Endothelial cell of umbilical vein (primary cell): ENCODE results near the gene OSTC. TPM values are rescaled to one million over a fixed set of nuclear protein-coding genes. Genes with fewer than 3 reads are reported as not detected.

ENCODE experiments used
- BruUV-seq: library from RNA; stranded (reverse); fragments of 400-500 nt; replicated peaks from 2 replicates; lab custom pipeline; 2021; lab: Mats Ljungman, UMichigan
- CTCF ChIA-PET: fragments of 300-600, 350-600 bp; sonication (Branson Sonifier 250); formaldehyde crosslinking; loops from one replicate; lab custom pipeline; 2021; ENCODE audit warnings: antibody characterized with exemption, inconsistent platforms; lab: Charles Lee
- POLR2A ChIA-PET: fragments of 300-600, 350-600 bp; sonication (Branson Sonifier 250); formaldehyde crosslinking; loops from one replicate; lab custom pipeline; 2021; ENCODE audit warnings: antibody characterized with exemption, inconsistent platforms; lab: Charles Lee
- DNase-seq: peaks from one replicate; pipeline ENCODE4 v3.0.0-alpha.2; 2011; ENCODE audit warnings: low read depth, low spot score
- FAIRE-seq: peaks from 2 replicates; lab custom pipeline; 2011; peaks lifted over from hg19 to GRCh38; lab: Jason Lieb, UNC
- H2AFZ ChIP-seq: 2 replicates; pipeline ENCODE4 v1.6.0; 2012; ENCODE audit warnings: low read depth, low read length, control low read depth, inconsistent platforms
- H3K27ac ChIP-seq: 2 replicates; pipeline ENCODE4 v1.5.1; 2011; ENCODE audit warnings: low read depth, mild to moderate bottlenecking, control low read depth, low read length, moderate library complexity; ENCODE audit not compliant: insufficient read depth
- H3K27me3 ChIP-seq, 2 experiments: 2 replicates each; pipeline versions ENCODE4 v1.6.0 to v1.6.1; 2011; ENCODE audit warnings: low read length in 2 of 2, mixed read lengths in 1 of 2; ENCODE audit not compliant: control insufficient read depth in 2 of 2, insufficient read depth in 2 of 2
- H3K36me3 ChIP-seq, 2 experiments: 2 replicates in 1 of 2; 3 replicates in 1 of 2; pipeline ENCODE4 v1.5.1; 2011; ENCODE audit warnings: low read length in 2 of 2, mild to moderate bottlenecking in 1 of 2, moderate library complexity in 1 of 2; ENCODE audit not compliant: control insufficient read depth in 2 of 2, insufficient read depth in 2 of 2; ENCODE audit errors: extremely low read depth in 1 of 2
- H3K4me1 ChIP-seq: 3 replicates; pipeline ENCODE4 v1.5.1; 2011; ENCODE audit warnings: mild to moderate bottlenecking, low read length; ENCODE audit not compliant: control insufficient read depth, insufficient read depth; ENCODE audit errors: extremely low read depth
- H3K4me2 ChIP-seq: 2 replicates; pipeline ENCODE4 v1.6.1; 2011; ENCODE audit warnings: low read length, control low read depth, mixed read lengths; ENCODE audit not compliant: insufficient read depth
- H3K4me3 ChIP-seq, 3 experiments: fragments of 200-600 bp in 1 of 3; sonication (generic), shearing (Covaris generic) in 1 of 3; replicated peaks in 1 of 3; 2 replicates each; pipeline ENCODE4 v1.5.1; 2011 to 2016; ENCODE audit warnings: control low read depth in 3 of 3, low read length in 3 of 3, mild to moderate bottlenecking in 2 of 3, inconsistent platforms in 1 of 3, low read depth in 1 of 3, moderate library complexity in 1 of 3; ENCODE audit not compliant: insufficient read depth in 1 of 3
- H3K79me2 ChIP-seq: 2 replicates; pipeline ENCODE4 v1.6.0; 2012; ENCODE audit warnings: low read length, inconsistent platforms; ENCODE audit not compliant: control insufficient read depth, insufficient read depth
- H3K9ac ChIP-seq: replicated peaks from 2 replicates; pipeline ENCODE3; 2011; ENCODE audit warnings: low read length, control low read depth; ENCODE audit not compliant: insufficient read depth; ENCODE audit errors: extremely low read depth
- H3K9me1 ChIP-seq: replicated peaks from 3 replicates; pipeline ENCODE4 v1.6.0; 2011; ENCODE audit warnings: mild to moderate bottlenecking, low read length; ENCODE audit not compliant: control insufficient read depth, insufficient read depth; ENCODE audit errors: extremely low read depth
- H3K9me3 ChIP-seq: replicated peaks from 2 replicates; pipeline ENCODE4 v1.5.1; 2012; ENCODE audit warnings: low read length, inconsistent platforms; ENCODE audit not compliant: control insufficient read depth, insufficient read depth
- H4K20me1 ChIP-seq: replicated peaks from 2 replicates; pipeline ENCODE3; 2011; ENCODE audit warnings: mild to moderate bottlenecking, low read length; ENCODE audit not compliant: control insufficient read depth, insufficient read depth; ENCODE audit errors: extremely low read depth
- CTCF ChIP-seq, 2 donors: IDR thresholded peaks; 1 replicate in 1 of 2; 2 replicates in 1 of 2; pipeline ENCODE4 v1.5.1; 2011; ENCODE audit warnings: low read length in 2 of 2, mild to moderate bottlenecking in 2 of 2, moderate library complexity in 2 of 2, control low read depth in 1 of 2, inconsistent platforms in 1 of 2, low read depth in 1 of 2; ENCODE audit not compliant: insufficient read depth in 1 of 2; ENCODE audit errors: extremely low read depth in 1 of 2
- EZH2 ChIP-seq: IDR thresholded peaks from 2 replicates; pipeline ENCODE4 v1.6.1; 2012; ENCODE audit warnings: borderline replicate concordance, low read depth, mild to moderate bottlenecking, moderate library complexity, low read length, inconsistent platforms; ENCODE audit not compliant: severe bottlenecking
- FOS ChIP-seq: IDR thresholded peaks from 2 replicates; pipeline ENCODE4 v1.6.1; 2011; ENCODE audit warnings: mild to moderate bottlenecking, low read length, moderate library complexity, borderline replicate concordance; ENCODE audit not compliant: insufficient read depth
- GATA2 ChIP-seq: IDR thresholded peaks from 2 replicates; pipeline ENCODE4 v1.7.0; 2011; ENCODE audit warnings: low read depth, mild to moderate bottlenecking, moderate library complexity, mixed read lengths, low read length; ENCODE audit not compliant: insufficient read length, insufficient read depth
- JUN ChIP-seq: IDR thresholded peaks from 2 replicates; pipeline ENCODE4 v1.6.1; 2011; ENCODE audit warnings: borderline replicate concordance, low read depth; ENCODE audit not compliant: insufficient read length, insufficient read depth
- MAX ChIP-seq: IDR thresholded peaks from 2 replicates; pipeline ENCODE4 v1.6.1; 2011; ENCODE audit not compliant: insufficient read depth, insufficient read length
- MYC ChIP-seq: IDR thresholded peaks from one replicate; pipeline ENCODE4 v1.6.1; 2011; ENCODE audit warnings: mild to moderate bottlenecking, low read depth, low read length
- POLR2A ChIP-seq: IDR thresholded peaks from 2 replicates; pipeline ENCODE4 v1.6.1; 2012; ENCODE audit warnings: low read depth, mild to moderate bottlenecking, control low read depth, low read length
- POLR2AphosphoS5 ChIP-seq: IDR thresholded peaks from 2 replicates; pipeline ENCODE4 v1.6.1; 2012; ENCODE audit warnings: low read depth, mild to moderate bottlenecking, control low read depth, low read length, moderate library complexity; ENCODE audit not compliant: insufficient read depth
- dilution Hi-C: fragments of 300-500 bp; cut with MboI; formaldehyde crosslinking; loops from one replicate; pipeline ENCODE4 v1.15.0; 2019; ENCODE audit warnings: low sequenced_read_pairs; ENCODE audit not compliant: extremely low pct_ligation_motif_present
- intact Hi-C: fragments of 100-400 bp; cut with micrococcal nuclease; formaldehyde crosslinking; loops from one replicate; pipeline ENCODE4 v1.10.0; 2022
- polyA plus RNA-seq, 4 experiments: library from polyadenylated mRNA; depleted of rRNA in 3 of 4; stranded (reverse) in 3 of 4; unstranded in 1 of 4; fragments of >200 nt; gene quantifications; 2 replicates each; pipeline versions ENCODE4 v1.2.1 to v1.2.3, GENCODE V29; 2011 to 2012; ENCODE audit warnings: missing spikeins in 1 of 4
- total RNA-seq: library from RNA; stranded (reverse); gene quantifications from 2 replicates; pipeline ENCODE4 v1.2.3, GENCODE V29; 2021

The OSTC gene
- total and polyA plus RNA-seq, 2 donors (not counting 3 experiments of a cell fraction or from before 2014, with no cell fraction given) = 196 to 310 TPM

GRCh38 chr4:108695062-108695461, 44.7 kb downstream of the OSTC start:
- Histone ChIP-seq H3K4me1 (no peaks in the 10 kb centered on the region), H2AFZ (no peak overlapping the region), H3K4me3 (no peak overlapping the region), H4K20me1 (no peaks in the 10 kb centered on the region), H3K27me3 (peaks cover 3% of the 10 kb centered on the region in 2 experiments), H3K9ac (no peak overlapping the region), H3K9me1 (no peaks in the 10 kb centered on the region), H3K9me3 (no peaks in the 10 kb centered on the region), H3K79me2 (no peaks in the 10 kb centered on the region), H3K36me3 (no peaks in the 10 kb centered on the region), H3K27ac (no peak overlapping the region), H3K4me2 (no peak overlapping the region)
- DNase-seq = no peak
- no peak for TF ChIP-seq POLR2A
- no peak for TF ChIP-seq MAX
- no peak for TF ChIP-seq POLR2AphosphoS5
- TF ChIP-seq GATA2 = no peak
- no peak for TF ChIP-seq FOS
- no peak for TF ChIP-seq EZH2
- TF ChIP-seq CTCF (IDR thresholded peaks at IDR 0.05; ENCODE audit: extremely low read depth in 1 of 2, insufficient read depth in 1 of 2, low read depth in 1 of 2, low read length in 2 of 2) = no peak
- no peak for TF ChIP-seq MYC
- TF ChIP-seq JUN = no peak
- dilution Hi-C loops (no loop called here), intact Hi-C loops (no loop called here)
- ChIA-PET CTCF (interaction anchor here (1.1 kb wide), 1 partner anchor 10 kb away, joined by 4 read pairs; no protein-coding TSS in a partner anchor), POLR2A (no interaction called here)
- no TSS peak for BruUV-seq
- FAIRE-seq = no peak
